Measurements from ENCODE around the gene EPSTI1.
"Not testable (repeated sequence)": the region's sequence is repeated elsewhere in the genome, so short reads cannot be mapped to it uniquely, and the experiment has no call there.

The EPSTI1 gene

DNA sequence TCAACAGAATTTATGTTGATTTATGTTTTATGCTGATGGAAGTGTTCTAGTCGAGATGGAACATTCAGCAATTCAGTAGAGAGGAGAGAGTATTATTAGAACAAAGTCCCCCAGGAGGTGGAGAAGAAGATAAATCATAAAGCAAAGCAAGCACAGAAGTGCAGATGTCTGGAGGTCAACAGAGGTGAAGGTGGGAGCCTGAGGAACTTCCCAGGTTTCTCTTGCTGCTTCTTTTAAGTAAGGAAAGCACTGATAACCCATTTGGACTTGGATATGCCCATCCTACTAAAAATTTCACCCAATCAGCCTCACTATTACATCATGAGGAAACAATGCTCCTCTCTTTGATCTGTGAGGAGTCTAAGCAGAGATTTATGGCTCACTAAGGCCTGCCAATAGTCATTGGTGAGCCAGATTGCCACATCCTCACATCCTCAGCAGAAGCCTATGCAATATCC, 98.8 kb downstream of the EPSTI1 start:
- no peak for DNase-seq (ENCODE audit: low spot score)

DNA sequence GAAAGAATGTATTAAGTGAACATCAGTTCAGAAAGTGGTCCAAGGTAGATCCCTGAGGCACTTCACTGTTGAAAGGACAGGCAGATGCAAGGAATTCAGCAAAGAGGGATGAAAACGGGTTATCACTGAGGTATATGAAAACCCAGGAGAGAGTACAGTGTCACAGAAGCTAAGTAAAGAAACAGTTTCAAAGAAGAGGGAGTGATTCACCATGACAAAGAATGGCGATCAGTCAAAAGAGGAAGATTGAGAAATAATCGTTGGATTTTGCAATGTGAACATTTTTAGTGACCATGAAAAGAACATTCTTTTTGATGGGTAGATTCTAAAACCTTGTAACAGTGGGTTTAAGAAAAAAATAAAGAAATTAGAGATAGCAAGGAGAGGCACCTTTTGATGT, 99.3 kb downstream of the EPSTI1 start:
- DNase-seq (ENCODE audit: low spot score) = no peak

DNA sequence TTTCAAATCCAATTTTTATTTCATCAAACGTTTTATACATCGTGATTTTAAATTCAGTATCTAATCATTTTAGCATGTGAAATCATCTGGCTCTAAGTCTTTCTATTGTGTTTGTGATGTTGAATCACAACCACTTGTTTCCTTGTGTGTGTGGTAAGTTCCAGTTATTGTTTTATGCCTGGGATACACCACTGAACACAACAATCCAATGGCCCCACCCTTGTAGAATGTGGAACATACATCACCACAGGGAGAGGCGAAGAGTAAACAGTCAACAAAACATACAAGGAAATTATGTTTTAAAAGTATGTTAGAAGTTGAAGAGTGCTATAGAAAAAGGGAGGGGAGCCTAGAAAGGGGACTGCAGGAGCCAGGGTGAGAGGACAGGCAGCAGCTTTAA, 100.5 kb downstream of the EPSTI1 start:
- DNase-seq (ENCODE audit: low spot score) = no peak

- DNase-seq (ENCODE audit: low spot score) = no peak
These were observed 106.7 kb downstream of the EPSTI1 start for GRCh38 chr13:42885325-42885724.

- DNase-seq (ENCODE audit: low spot score) = peak; percentile 33
These were observed 108.1 kb downstream of the EPSTI1 start for GRCh38 chr13:42883771-42884467.

DNA sequence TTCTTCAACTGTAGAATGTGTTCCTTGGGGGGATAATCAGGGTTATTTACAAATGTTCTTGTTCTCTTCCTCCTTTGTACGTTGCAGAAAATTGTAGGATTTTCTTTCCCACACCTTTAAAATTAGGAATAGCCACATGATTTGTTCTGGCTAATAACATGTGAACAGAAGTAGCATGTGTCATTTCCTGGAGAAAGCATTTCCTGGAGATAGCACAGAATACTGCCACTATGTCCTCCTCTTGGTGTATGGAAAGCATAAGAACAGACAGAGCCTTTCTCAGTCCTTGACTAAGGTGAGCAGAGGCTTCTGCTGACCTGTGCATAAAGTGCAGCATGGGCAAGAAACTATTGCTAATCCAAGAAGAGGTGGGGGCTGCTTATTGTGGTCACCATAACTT, 108.9 kb downstream of the EPSTI1 start:
- DNase-seq (ENCODE audit: low spot score) = no peak

GRCh38 chr13:42880056-42880605, 111.9 kb downstream of the EPSTI1 start:
- DNase-seq (ENCODE audit: low spot score) = no peak

DNA sequence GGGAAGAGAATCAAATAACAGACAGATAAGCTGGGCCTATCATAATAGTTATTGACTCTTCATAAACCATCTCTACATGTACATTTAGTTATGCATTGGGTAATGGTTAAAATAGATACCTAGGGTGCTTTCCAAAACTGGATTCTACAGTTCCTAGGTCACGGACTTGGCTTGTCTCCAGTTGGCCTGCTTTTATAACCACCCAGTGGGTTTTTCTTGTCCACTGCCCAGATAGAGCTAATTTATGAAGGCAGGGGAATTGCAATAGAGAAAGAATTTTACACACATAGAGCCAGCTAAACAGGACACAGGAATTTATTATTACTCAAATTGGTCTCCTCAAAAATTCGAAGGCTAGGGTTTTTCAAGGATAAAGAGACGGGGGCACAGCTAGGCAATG, 113.3 kb downstream of the EPSTI1 start:
- DNase-seq (ENCODE audit: low spot score) = no peak

- no peak for DNase-seq (ENCODE audit: low spot score)
These were observed 115.0 kb downstream of the EPSTI1 start for GRCh38 chr13:42876887-42877545.

GRCh38 chr13:42876270-42876714, 115.7 kb downstream of the EPSTI1 start:
- no peak for DNase-seq (ENCODE audit: low spot score)

DNA sequence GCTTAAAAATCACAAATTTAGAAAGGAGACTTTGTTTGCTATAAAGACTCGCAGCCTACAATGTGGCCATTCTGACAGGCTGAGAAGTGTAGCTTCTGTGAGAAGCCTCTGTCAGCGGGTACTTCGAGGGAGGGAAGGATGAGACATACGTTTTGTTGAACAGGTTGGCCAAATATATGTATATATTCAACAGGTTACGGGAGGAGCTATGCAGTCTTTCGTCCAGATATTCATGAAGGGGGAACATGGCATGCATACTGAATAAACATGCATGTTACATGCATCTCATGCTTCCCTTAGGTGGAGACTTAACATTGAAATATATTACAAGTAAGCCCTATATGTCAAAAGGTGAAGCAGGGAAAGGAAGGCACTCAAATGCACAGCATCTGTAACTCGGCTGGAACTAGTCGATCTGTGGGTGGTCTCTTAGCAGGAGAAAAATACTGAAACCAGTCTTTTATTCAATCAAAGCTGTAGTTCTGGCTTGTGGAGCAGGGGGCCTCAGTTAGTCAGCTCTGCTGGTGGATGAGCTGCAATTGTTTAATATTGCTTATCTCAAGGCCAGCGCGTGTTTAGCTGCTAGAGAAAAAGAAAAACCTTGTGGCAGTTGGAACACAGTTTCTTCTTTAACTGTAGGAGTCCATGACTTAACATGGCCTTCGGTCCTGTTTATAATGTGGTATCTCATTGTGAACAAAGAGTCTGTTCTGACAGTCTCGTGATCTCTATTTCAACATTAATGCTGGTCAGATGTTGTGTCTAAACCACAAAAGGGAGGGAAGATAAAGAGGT, 116.4 kb downstream of the EPSTI1 start:
- no peak for DNase-seq (ENCODE audit: low spot score)

- no peak for DNase-seq (ENCODE audit: low spot score)
These were observed 117.8 kb downstream of the EPSTI1 start for GRCh38 chr13:42874221-42874620.

DNA sequence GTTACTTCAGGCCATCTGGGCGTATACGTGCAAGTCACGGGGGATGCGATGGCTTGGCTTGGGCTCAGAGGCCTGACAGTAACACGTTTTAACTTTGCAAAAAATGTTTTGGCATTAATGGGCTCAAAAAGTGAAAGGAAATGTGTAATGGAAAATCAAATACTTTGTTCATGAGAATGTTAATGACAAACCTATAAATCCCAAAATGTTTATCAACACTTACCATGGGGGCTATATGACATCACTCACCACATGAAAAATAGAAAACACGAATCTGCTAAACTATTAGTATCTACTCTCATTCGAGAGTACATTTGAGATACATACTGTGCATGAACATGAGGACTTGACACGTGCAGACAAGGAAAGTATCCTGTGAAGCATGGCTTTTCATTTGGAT, 119.0 kb downstream of the EPSTI1 start:
- DNase-seq (ENCODE audit: low spot score) = no peak

- DNase-seq (ENCODE audit: low spot score) = no peak
These were observed 124.8 kb downstream of the EPSTI1 start for GRCh38 chr13:42867232-42867631.

DNA sequence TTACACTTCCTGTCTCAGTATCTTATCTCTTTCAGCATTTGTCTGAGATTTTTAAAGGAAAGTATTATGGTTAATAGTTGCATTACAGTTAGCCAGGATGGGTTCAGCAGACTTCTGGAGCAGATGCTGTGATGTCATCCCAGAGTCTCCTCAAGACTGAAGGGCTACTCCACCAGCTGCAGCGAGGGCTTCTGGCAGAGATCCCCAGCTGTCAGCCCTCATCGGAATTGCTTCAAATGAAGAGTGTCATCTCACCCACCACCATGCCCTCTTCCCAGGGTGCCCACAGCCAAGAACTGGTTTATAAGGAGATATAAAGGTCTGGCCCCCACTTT, 126.3 kb downstream of the EPSTI1 start:
- DNase-seq (ENCODE audit: low spot score) = no peak

DNA sequence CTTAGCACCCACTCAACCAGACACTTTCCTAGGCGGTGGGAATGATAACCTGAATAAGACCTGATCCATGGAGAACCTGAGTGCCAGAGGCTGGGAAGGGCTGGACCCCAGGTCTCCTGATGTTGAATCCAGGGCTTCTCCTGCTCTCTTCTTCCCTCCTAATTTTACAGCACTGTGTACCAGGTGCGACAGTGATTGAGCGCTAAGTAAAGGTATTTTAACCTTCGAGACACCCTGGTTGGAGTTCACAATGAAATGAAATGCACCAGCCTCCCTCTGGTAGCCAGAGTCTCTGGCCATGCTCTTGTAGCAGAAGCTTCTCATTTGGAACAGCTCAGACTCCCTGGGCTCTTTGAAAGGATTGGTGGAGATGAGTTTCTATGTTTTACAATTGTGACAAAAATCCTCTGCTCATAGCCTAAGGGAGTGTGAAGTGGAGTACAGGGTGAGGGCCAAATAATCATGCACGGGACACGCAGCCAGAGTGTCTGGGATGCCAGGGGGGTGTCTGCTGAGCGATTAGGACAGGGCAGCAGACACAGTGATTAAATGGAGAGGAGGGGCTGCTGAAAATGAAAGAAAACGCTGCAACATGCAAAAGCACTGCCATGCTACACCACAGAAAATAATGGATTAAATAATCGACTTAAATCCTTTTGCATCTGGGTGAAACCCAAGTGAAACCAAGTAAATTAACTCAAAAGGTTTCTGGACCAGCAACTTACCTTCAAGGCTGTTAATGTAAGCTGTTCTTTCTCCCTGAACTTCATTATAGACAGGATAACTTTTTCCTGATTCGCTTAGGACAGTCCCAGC, 126.9 kb downstream of the EPSTI1 start:
- DNase-seq (ENCODE audit: low spot score) = no peak

- DNase-seq (ENCODE audit: low spot score) = not testable (repeated sequence)
These were observed 129.7 kb downstream of the EPSTI1 start for GRCh38 chr13:42862370-42862769.

DNA sequence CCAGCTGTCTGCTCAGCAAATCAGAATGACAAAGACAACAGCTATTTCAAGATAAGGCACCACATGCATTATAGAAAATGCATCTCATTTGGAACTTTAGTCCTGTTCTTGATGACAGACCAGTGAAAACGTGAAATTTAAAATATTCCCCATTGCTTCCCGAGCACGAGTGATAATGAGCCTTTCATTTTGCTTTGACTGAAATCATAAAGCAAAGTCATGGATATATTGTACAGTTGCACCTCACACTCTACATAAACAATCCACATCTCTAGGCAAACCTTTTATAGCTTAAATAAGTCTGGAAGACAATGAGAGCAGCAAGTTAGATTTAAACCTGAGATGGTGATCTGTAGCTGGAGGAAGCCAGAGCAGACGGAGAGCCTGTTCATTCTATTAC, 131.6 kb downstream of the EPSTI1 start:
- no peak for DNase-seq (ENCODE audit: low spot score)

DNA sequence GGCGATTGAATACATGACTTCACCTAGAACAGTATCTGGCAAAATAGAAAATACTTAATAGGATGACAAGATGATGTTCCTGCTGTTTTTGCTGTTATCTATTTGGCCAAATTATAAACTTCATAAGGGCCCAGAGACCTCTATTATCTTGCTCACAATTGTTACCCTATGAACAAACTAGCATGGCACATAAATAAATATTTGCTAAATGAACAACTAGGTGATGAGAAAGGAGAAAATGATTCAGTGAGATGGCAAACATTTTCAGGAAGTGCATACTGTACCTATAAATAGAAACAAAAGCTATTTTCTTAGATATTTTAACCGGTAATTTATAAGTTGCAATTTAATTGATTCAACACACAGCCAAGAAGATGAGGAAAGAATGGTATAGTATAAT, 132.3 kb downstream of the EPSTI1 start:
- DNase-seq (ENCODE audit: low spot score) = no peak

DNA sequence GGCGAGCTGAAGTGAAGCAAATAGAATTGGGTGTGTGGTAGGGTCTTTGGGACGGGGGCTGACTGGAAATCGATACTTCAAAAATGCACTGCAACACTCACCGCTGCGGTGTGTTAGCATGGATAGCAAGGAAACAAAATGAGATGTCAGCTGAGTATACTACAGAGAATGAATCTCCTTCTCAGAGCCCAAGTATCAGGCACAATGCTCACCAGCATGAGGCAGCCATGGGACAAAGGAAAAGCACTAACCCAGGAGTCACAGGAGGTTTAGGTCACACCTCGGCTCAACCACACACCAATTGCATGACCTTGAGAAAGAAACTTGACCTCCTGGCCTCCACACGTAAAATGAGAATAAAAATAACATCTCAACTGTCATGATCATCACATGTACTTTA, 136.6 kb downstream of the EPSTI1 start:
- no peak for DNase-seq (ENCODE audit: low spot score)

GRCh38 chr13:42852136-42852535, 139.9 kb downstream of the EPSTI1 start:
- no peak for DNase-seq (ENCODE audit: low spot score)

- no peak for DNase-seq (ENCODE audit: low spot score)
These were observed 142.8 kb downstream of the EPSTI1 start for GRCh38 chr13:42849200-42849599.

All from Ammon's horn (tissue), 1 donor.